Measurements from ENCODE around the gene OMP. TPM values are rescaled to one million over a fixed set of nuclear protein-coding genes. Genes with fewer than 3 reads are reported as not detected.

Gene OMP
- total RNA-seq, 4 donors from 2014 or later = 1.0 to 2.1 TPM; not detected in 2

- Histone ChIP-seq H3K4me3 (no peak overlapping the region), H3K4me1 (peaks cover 6 to 14% of the 10 kb centered on the region in 2 donors), H3K9me3 (no peaks in the 10 kb centered on the region), H3K36me3 (no peaks in the 10 kb centered on the region), H3K27me3 (no peaks in the 10 kb centered on the region), H3K27ac (no peak overlapping the region)
- no peak for DNase-seq
- TF ChIP-seq CTCF (IDR thresholded peaks at IDR 0.05) = no peak
- intact Hi-C loops (cut with DNase I; ENCODE audit: low total_unique reads) = no loop called here
Measured at GRCh38 chr11:77068457-77069335, 33.9 kb upstream of the OMP start.

GRCh38 chr11:77069336-77069968 lies 33.2 kb upstream of the OMP start:
- H3K27ac ChIP-seq = no peak overlapping the region
- no peaks in the 10 kb centered on the region for H3K9me3 ChIP-seq
- intact Hi-C loops (cut with DNase I; ENCODE audit: low total_unique reads) = no loop called here
- H3K27me3 ChIP-seq = no peaks in the 10 kb centered on the region
- peak in 1 of 2 donors; percentile 8 for DNase-seq
- no peak overlapping the region for H3K4me3 ChIP-seq
- no peaks in the 10 kb centered on the region for H3K36me3 ChIP-seq
- TF ChIP-seq POLR2A (IDR thresholded peaks at IDR 0.05) (no peak), CTCF (IDR thresholded peaks at IDR 0.05) (no peak)
- H3K4me1 ChIP-seq = peaks cover 6 to 21% of the 10 kb centered on the region in 2 donors

- Histone ChIP-seq H3K27me3 (no peaks in the 10 kb centered on the region), H3K4me1 (peaks cover 6 to 24% of the 10 kb centered on the region in 2 donors), H3K9me3 (no peaks in the 10 kb centered on the region), H3K36me3 (no peaks in the 10 kb centered on the region), H3K27ac (no peak overlapping the region), H3K4me3 (no peak overlapping the region)
- intact Hi-C loops (cut with DNase I; ENCODE audit: low total_unique reads) = no loop called here
- no peak for TF ChIP-seq CTCF (IDR thresholded peaks at IDR 0.05)
- TF ChIP-seq POLR2A (IDR thresholded peaks at IDR 0.05) = no peak
- DNase-seq = peak in 1 of 2 donors; percentile 9
Measured at GRCh38 chr11:77069969-77070582, 32.6 kb upstream of the OMP start.

- TF ChIP-seq POLR2A (IDR thresholded peaks at IDR 0.05) = no peak
- intact Hi-C loops (cut with DNase I; ENCODE audit: low total_unique reads) = no loop called here
- Histone ChIP-seq H3K27me3 (no peaks in the 10 kb centered on the region), H3K4me1 (peaks cover 6 to 24% of the 10 kb centered on the region in 2 donors), H3K36me3 (no peaks in the 10 kb centered on the region), H3K27ac (peak overlapping the region in 1 of 2 donors; percentile 14), H3K9me3 (no peaks in the 10 kb centered on the region), H3K4me3 (no peak overlapping the region)
- DNase-seq = peak in 1 of 2 donors; percentile 11
Measured at GRCh38 chr11:77071077-77071476, 31.6 kb upstream of the OMP start.

GRCh38 chr11:77071671-77072605 lies 30.7 kb upstream of the OMP start:
- DNase-seq = peak; percentile 12 to 13
- TF ChIP-seq CTCF (IDR thresholded peaks at IDR 0.05) (no peak), POLR2A (IDR thresholded peaks at IDR 0.05) (no peak)
- peaks cover 6 to 24% of the 10 kb centered on the region in 2 donors for H3K4me1 ChIP-seq
- intact Hi-C loops (cut with DNase I; ENCODE audit: low total_unique reads) = no loop called here
- no peaks in the 10 kb centered on the region for H3K9me3 ChIP-seq
- H3K4me3 ChIP-seq = no peak overlapping the region
- no peaks in the 10 kb centered on the region for H3K36me3 ChIP-seq
- H3K27me3 ChIP-seq = no peaks in the 10 kb centered on the region
- H3K27ac ChIP-seq = peak overlapping the region; percentile 93 to 95

Data from uterus (tissue), 4 donors.